ENCODE data around the gene CMTM3. TPM values are rescaled to one million over a fixed set of nuclear protein-coding genes. Genes with fewer than 3 reads are reported as not detected.

Gene CMTM3
- total RNA-seq, 1 donor from 2014 or later, result 42.6 TPM

DNA sequence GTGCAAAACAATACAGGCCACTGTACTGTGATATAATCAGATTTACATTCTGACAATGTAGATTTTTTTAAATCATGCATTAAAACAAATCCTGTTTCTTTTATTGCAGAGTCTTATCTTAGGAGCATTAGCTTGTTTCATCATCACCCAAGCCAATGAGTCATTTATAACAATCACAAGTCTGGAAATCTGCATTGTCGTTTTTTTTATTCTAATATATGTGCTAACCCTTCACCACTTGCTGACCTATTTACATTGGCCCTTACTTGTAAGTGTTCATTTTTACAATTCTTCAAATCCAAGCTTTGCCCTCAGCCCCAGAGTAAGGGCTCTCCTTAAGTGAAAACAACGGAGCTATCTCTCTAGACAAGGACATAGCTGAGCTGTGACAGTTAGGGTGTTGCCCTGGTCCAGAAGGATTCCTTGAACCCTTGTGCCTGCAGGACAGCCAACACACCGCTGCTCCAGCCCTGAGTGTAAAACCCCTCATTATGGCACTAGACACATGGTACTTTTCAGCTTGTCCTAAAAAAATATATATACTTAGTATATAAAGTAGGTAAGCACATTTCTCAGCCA, 34.6 kb upstream of the CMTM3 start:
- intact Hi-C loops (cut with DNase I), result no loop called here
- H3K27me3 ChIP-seq, result no peaks in the 10 kb centered on the region
- H3K4me1 ChIP-seq, result no peaks in the 10 kb centered on the region
- no peaks in the 10 kb centered on the region for H3K9me3 ChIP-seq
- no peak overlapping the region for H3K4me3 ChIP-seq
- TF ChIP-seq, protein P1, sequence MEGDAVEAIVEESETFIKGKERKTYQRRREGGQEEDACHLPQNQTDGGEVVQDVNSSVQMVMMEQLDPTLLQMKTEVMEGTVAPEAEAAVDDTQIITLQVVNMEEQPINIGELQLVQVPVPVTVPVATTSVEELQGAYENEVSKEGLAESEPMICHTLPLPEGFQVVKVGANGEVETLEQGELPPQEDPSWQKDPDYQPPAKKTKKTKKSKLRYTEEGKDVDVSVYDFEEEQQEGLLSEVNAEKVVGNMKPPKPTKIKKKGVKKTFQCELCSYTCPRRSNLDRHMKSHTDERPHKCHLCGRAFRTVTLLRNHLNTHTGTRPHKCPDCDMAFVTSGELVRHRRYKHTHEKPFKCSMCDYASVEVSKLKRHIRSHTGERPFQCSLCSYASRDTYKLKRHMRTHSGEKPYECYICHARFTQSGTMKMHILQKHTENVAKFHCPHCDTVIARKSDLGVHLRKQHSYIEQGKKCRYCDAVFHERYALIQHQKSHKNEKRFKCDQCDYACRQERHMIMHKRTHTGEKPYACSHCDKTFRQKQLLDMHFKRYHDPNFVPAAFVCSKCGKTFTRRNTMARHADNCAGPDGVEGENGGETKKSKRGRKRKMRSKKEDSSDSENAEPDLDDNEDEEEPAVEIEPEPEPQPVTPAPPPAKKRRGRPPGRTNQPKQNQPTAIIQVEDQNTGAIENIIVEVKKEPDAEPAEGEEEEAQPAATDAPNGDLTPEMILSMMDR (IDR thresholded peaks at IDR 0.05), result no peak
- DNase-seq (ENCODE audit: low spot score in 2 of 2), result no peak
- no peak overlapping the region for H3K27ac ChIP-seq
- H3K36me3 ChIP-seq, result peaks cover 0 to 14% of the 10 kb centered on the region in 2 donors

DNA sequence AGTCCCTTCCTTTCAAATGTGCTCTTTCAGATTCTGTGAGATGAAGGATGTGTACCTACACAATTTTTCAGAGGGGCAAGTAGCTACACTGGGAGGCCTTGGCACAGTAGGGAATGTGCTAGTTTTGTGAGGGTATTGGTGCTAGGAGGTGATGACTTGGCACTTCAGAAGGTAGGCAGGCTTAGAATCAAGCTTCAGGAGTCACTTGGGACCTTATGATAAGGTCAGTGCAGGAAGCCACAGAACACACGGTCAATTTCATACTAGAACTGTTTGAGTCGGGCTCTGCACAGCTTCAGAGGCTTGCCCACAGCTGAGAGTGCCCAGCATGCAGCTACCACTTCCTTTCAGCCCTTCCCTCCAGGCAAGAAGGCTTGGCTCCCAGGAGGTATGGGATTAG, 32.1 kb upstream of the CMTM3 start:
- Histone ChIP-seq H3K36me3 (no peaks in the 10 kb centered on the region), H3K27me3 (no peaks in the 10 kb centered on the region), H3K27ac (no peak overlapping the region), H3K4me1 (no peaks in the 10 kb centered on the region), H3K9me3 (no peaks in the 10 kb centered on the region), H3K4me3 (no peak overlapping the region)
- intact Hi-C loops (cut with DNase I), result no loop called here
- TF ChIP-seq, protein P1 (IDR thresholded peaks at IDR 0.05), result no peak
- no peak for DNase-seq (ENCODE audit: low spot score in 2 of 2)

DNA sequence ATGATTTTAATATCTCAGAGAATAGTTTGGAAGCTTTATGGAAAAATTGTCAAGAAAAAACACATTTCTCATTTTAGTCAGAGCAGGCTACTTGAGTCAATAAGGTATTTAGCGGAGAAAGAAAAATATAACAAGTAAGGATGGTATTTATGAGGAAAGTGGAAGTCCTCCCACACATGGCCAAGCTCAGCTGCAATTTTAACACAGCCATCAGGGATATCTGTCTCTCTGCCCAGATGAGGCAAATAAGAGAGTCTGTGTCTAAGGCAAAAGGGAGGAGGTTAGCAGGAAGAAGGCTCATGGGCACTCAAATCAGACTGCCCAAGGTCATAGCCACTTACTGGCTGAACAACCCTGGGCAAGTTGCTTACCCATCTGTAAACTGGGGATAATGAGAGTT, 30.4 kb upstream of the CMTM3 start:
- Histone ChIP-seq H3K9me3 (no peaks in the 10 kb centered on the region), H3K27ac (no peak overlapping the region), H3K4me3 (no peak overlapping the region), H3K27me3 (no peaks in the 10 kb centered on the region), H3K36me3 (no peaks in the 10 kb centered on the region), H3K4me1 (peaks cover 0 to 4% of the 10 kb centered on the region in 2 donors)
- intact Hi-C loops (cut with DNase I), result no loop called here
- DNase-seq (ENCODE audit: low spot score in 2 of 2), result no peak
- TF ChIP-seq, protein P1 (IDR thresholded peaks at IDR 0.05), result no peak

DNA sequence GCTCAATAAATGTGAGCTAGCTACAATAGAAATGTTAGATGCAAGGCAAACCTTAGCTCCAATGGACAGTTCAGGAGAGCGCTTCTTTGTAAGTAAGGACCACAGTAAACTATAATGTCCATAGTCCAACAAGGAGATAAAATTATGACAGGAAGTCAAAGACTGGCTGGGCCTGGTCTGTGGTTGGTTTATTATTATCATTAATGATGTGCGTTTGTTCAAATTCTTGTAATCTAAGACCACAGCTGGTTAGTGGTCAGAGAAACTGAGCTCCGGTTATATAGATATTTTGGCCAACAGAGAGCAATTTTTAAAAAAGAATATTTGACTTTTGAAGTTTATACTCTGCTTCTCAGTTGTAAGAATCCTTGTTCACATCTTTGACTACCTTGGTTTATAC, 30.0 kb upstream of the CMTM3 start:
- intact Hi-C loops (cut with DNase I), result no loop called here
- Histone ChIP-seq H3K4me1 (peaks cover 0 to 6% of the 10 kb centered on the region in 2 donors), H3K4me3 (no peak overlapping the region), H3K27me3 (no peaks in the 10 kb centered on the region), H3K27ac (no peak overlapping the region), H3K9me3 (no peaks in the 10 kb centered on the region), H3K36me3 (no peaks in the 10 kb centered on the region)
- TF ChIP-seq, protein P1 (IDR thresholded peaks at IDR 0.05), result no peak
- no peak for DNase-seq (ENCODE audit: low spot score in 2 of 2)

DNA sequence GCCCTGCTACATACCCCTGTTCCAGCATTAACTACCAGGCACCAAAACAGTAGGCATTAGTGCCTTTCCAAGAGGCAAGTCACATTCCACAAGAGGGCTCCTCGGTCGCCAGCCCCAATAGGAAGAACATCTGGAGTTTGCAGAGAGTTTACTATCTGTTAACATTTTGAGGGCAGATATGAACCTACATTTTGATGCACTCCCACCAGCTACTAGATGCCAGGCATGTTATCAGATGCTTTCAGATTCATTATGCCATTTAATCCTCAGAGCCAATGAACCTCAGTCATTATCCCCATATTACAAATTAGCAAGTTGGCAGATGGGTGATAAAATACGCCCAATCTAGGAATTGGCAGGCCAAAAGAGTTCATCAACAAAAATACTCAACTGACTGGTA, 29.4 kb upstream of the CMTM3 start:
- Histone ChIP-seq H3K36me3 (no peaks in the 10 kb centered on the region), H3K27me3 (no peaks in the 10 kb centered on the region), H3K4me1 (peaks cover 0 to 6% of the 10 kb centered on the region in 2 donors), H3K4me3 (no peak overlapping the region), H3K9me3 (no peaks in the 10 kb centered on the region), H3K27ac (no peak overlapping the region)
- TF ChIP-seq, protein P1 (IDR thresholded peaks at IDR 0.05), result no peak
- no peak for DNase-seq (ENCODE audit: low spot score in 2 of 2)
- intact Hi-C loops (cut with DNase I), result no loop called here

DNA sequence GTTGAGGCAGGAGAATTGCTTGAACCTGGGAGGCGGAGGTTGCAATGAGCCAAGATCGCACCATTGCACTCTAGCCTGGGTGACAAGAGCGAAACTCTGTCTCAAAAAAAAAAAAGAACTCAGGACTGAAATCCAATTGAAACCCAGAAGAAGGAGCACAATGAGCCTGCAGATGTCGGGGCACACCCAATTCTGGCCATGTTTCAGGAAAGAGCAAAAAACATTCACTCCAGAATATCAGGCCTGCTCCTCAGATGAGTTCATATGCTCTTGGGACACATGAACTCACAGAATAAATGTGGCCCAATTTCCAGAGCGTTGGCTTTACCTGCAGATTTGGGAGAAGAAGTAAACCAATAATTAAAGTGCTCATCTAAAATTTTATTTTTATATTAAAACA, 28.2 kb upstream of the CMTM3 start:
- Histone ChIP-seq H3K27me3 (no peaks in the 10 kb centered on the region), H3K4me1 (peaks cover 2 to 6% of the 10 kb centered on the region in 2 donors), H3K36me3 (no peaks in the 10 kb centered on the region), H3K27ac (no peak overlapping the region), H3K4me3 (no peak overlapping the region), H3K9me3 (no peaks in the 10 kb centered on the region)
- no peak for DNase-seq (ENCODE audit: low spot score in 2 of 2)
- intact Hi-C loops (cut with DNase I), result no loop called here
- TF ChIP-seq, protein P1 (IDR thresholded peaks at IDR 0.05), result no peak

Data from ascending aorta (tissue), 2 donors.